ENCODE data around the gene ENTPD7. TPM values are rescaled to one million over a fixed set of nuclear protein-coding genes. Genes with fewer than 3 reads are reported as not detected.

Gene ENTPD7
- total and polyA plus RNA-seq, 2 of the 8 experiments (the other 6 are each of a cell fraction or from before 2014, with no cell fraction given) = 5.0 to 15.6 TPM

DNA sequence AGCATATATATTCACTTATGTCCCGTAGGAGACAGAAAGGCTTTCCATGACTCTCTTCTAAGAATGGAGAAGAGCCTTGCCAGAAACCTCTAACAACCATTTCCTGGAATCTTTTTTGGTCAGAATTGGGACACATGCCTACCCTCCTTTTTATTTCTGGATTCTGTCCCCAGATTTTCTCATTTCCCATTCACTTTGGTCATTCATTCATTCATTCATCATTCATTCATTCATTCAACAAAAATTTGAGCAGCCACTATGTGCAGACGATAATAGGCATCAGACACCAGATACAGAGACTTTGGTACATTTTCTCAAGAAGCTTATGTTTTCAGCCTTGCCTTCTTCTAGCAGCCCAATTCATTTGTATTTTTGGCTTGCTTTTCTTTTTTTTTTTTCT is 6.0 kb downstream of the ENTPD7 start:
- Histone ChIP-seq H4K5ac (ENCODE audit: insufficient read length, low read depth, low read length) (no peak overlapping the region), H2BK20ac (ENCODE audit: low read length) (no peak overlapping the region), H2BK120ac (replicated peaks; ENCODE audit: low read depth, low read length) (no peak overlapping the region), H2AK5ac (ENCODE audit: low read depth, low read length) (no peak overlapping the region), H3K23ac (ENCODE audit: insufficient read length) (no peak overlapping the region), H3K23me2 (ENCODE audit: low read depth, low read length) (no peaks in the 10 kb centered on the region), H4K8ac (ENCODE audit: extremely low read depth, insufficient read depth, low read length) (no peak overlapping the region), H3K27ac (ENCODE audit: low read depth, low read length) (no peak overlapping the region), H3K4me2 (ENCODE audit: insufficient read depth in 1 of 2, low read depth in 2 of 2, low read length in 2 of 2) (no peak overlapping the region), H4K91ac (replicated peaks; ENCODE audit: insufficient read length, low read length) (no peak overlapping the region), H3K9ac (replicated peaks in 1 of 4; ENCODE audit: extremely low read depth in 1 of 4, low read depth in 3 of 4, low read length in 3 of 4) (no peak overlapping the region), H3K79me2 (ENCODE audit: control insufficient read depth in 1 of 2, insufficient read depth in 2 of 2, low read length in 2 of 2) (no peaks in the 10 kb centered on the region), H3K18ac (ENCODE audit: extremely low read depth, low read length) (no peak overlapping the region), H3K4me3 (ENCODE audit: extremely low read depth in 1 of 4, insufficient read depth in 2 of 4, low read depth in 3 of 4, low read length in 4 of 4) (no peak overlapping the region), H2BK5ac (ENCODE audit: low read depth, low read length) (no peak overlapping the region), H2BK12ac (ENCODE audit: low read depth, low read length) (no peak overlapping the region), H2BK15ac (ENCODE audit: low read length) (no peak overlapping the region), H3K9me3 (ENCODE audit: insufficient read depth in 2 of 2, low read depth in 1 of 2, low read length in 1 of 2) (no peaks in the 10 kb centered on the region), H3K27me3 (replicated peaks in 1 of 4; ENCODE audit: control insufficient read depth in 3 of 4, extremely low read depth in 1 of 4, insufficient read depth in 3 of 4, low read length in 3 of 4) (no peaks in the 10 kb centered on the region), H3K36me3 (ENCODE audit: control insufficient read depth in 2 of 4, insufficient read depth in 4 of 4, low read length in 3 of 4) (no peaks in the 10 kb centered on the region; a peak in 1 of 8 replicates), H3K4me1 (replicated peaks in 1 of 4; ENCODE audit: control insufficient read depth in 3 of 4, insufficient read depth in 4 of 4, low read length in 3 of 4) (no peaks in the 10 kb centered on the region), H3K79me1 (ENCODE audit: low read depth, low read length) (no peaks in the 10 kb centered on the region), H3K14ac (ENCODE audit: insufficient read length) (no peak overlapping the region), H3K4ac (replicated peaks; ENCODE audit: insufficient read length, low read depth, low read length) (no peak overlapping the region), H3K56ac (replicated peaks; ENCODE audit: insufficient read length, low read depth, low read length) (no peak overlapping the region), H2AFZ (ENCODE audit: low read length) (no peak overlapping the region), H4K20me1 (replicated peaks in 1 of 2; ENCODE audit: control insufficient read depth in 1 of 2, insufficient read depth in 2 of 2, low read length in 2 of 2) (peaks cover 0 to 2% of the 10 kb centered on the region in 2 experiments)
- WGBS, 2 experiments (ENCODE audit: extremely low coverage in 1 of 2, insufficient coverage in 1 of 2, insufficient read length in 1 of 2, insufficient replicate concordance in 2 of 2, low coverage in 1 of 2, low lambda C conversion rate in 2 of 2, missing lambda C conversion rate in 1 of 2) = 97% methylated on average over 2 of the region's 2 CpGs; no CpG with 5 or more reads in 1 of the 2 experiments
- ChIA-PET CTCF (ENCODE audit: partially characterized antibody) (interaction anchor here (1.2 kb wide), 1 partner anchor 181 kb away, joined by 4 read pairs; no protein-coding TSS in a partner anchor), POLR2A (ENCODE audit: partially characterized antibody) (no interaction called here)
- no peak for TF ChIP-seq NRF1 (IDR thresholded peaks at IDR 0.05; ENCODE audit: low read depth, low read length)
- no peak for TF ChIP-seq EGR1 (IDR thresholded peaks at IDR 0.05; ENCODE audit: borderline replicate concordance, low read depth, low read length)
- TF ChIP-seq POLR2AphosphoS5 (IDR thresholded peaks at IDR 0.05; ENCODE audit: low read depth, low read length) = no peak
- TF ChIP-seq ASH2L (IDR thresholded peaks at IDR 0.05; ENCODE audit: low read length) = no peak
- no peak for TF ChIP-seq JUN (IDR thresholded peaks at IDR 0.05; ENCODE audit: low read depth, low read length)
- TF ChIP-seq CTBP2 (IDR thresholded peaks at IDR 0.05; ENCODE audit: borderline replicate concordance, insufficient read depth, insufficient read length, low read length) = no peak
- no peak for TF ChIP-seq TEAD4 (IDR thresholded peaks at IDR 0.05; ENCODE audit: low read depth, low read length)
- no peak for FAIRE-seq
- DNase-seq (ENCODE audit: low read depth in 1 of 2, low spot score in 2 of 2) = no peak
